Stimulated activated CD8-positive, alpha-beta memory T cell treated with anti-CD3 and anti-CD28 coated beads, Interleukin-12 subunit alpha, Interleukin-12 subunit beta, amount 100 ng/mL, for 24 hours (primary cell): ENCODE measurements around the gene CACNA2D2.
"Not testable (repeated sequence)": the region's sequence is repeated elsewhere in the genome, so short reads cannot be mapped to it uniquely, and the experiment has no call there.

ENCODE experiments used
- DNase-seq: peaks from one replicate; pipeline ENCODE4 v3.0.0-alpha.2; 2020; ENCODE audit errors: extremely low read depth

Gene CACNA2D2

GRCh38 chr3:50530001-50530970 is 26.9 kb upstream of the CACNA2D2 start:
- no peak for DNase-seq

DNA sequence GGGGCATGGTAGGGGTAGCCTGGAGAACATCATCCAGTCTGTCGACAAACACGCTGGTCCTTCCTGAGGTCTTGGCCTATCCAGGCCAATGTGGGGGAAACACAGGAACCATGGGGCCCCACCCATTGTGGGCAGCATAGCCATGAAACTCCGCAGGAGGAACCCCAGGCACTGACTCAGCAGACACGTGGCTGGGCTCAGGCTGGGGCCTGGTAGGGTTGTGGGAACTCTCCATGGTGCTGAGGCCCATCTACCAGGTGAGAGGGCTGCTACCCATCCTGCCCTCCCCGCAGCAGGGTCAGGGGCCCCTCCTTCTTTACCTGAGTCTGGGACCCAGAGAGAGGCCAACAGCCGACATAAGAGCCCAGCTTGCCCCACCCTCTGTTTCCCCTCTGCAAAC is 22.6 kb upstream of the CACNA2D2 start:
- DNase-seq: peak; percentile 31

DNA sequence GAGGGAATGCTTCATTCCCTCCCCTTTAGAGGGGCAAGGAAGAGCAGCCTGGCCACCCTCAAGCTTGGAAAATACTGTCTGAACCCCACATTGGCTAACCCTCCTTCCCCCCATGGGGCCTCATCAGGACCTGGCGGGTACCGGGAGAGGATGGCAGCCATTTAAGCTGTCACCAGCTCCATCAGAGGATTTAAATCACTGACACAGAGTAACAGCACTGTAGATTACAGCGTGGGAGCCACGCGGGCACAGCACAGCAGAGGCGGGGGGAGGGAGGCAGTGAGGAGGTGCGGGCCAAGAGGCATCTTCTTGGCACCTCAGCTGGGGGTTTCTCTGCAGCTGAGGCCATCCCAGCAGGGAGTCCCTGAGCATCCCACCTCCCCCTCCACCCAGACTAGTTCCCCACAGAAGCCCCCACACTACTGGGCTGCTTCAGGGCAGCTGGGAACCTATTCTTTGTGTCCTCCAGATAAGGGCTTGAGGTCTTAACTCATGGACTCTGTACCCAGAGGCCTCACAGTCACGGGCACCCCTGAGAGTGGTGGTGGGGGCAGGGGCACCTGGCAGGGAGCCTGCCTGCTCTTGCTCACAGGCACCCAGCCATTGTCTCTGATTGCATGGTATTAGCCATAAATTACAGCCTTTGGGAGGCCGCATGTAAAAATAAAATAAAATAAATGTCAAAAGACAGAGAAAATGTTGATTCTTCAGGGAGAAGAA is 21.9 kb upstream of the CACNA2D2 start:
- DNase-seq: no peak

GRCh38 chr3:50524746-50525145 is 21.3 kb upstream of the CACNA2D2 start:
- DNase-seq: no peak

DNA sequence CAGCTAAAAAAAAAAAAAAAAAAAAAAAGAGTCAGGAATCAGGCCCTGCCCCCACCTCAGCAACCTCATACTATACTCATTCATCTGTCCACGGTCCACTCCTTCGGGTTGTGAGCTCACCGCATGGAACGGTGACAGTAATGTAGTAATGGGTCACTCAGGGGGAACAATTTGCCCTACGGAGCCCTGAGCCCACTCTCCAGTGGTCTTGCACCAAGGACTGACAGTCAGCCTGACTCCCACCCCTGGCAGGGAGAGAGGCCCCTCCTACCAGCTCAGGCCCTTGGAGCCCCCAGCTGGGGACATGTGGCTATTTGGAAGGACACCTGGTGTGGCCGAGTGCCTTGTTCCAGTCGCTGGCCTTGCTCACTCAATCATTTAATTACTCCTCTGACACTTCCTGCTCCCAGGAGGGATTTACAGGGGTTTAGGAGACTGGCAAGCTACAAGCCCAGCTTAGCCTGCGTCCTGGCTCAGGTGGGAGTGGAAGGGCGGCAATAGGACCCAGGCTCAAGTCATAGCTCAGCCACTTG is 19.9 kb upstream of the CACNA2D2 start:
- no peak for DNase-seq

DNA sequence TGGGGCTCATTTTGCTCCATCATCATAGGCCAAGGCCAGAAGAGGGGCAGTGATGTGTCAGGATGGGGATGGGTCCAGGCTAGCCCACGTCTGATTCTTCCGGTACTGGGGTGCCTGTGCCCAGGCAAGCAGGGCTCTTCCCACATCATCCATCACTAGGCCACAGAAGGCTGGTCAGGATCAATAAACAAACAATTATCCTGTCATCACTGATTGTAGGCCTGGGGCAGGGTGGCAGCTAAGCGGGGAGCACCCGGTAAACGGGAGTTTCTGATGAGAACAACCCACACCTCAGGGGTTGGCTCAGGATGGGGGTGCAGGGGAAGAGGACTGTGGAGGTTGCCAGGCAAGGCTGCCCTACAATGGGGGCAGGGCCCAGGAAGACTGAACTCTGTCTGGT is 18.1 kb upstream of the CACNA2D2 start:
- DNase-seq: no peak

DNA sequence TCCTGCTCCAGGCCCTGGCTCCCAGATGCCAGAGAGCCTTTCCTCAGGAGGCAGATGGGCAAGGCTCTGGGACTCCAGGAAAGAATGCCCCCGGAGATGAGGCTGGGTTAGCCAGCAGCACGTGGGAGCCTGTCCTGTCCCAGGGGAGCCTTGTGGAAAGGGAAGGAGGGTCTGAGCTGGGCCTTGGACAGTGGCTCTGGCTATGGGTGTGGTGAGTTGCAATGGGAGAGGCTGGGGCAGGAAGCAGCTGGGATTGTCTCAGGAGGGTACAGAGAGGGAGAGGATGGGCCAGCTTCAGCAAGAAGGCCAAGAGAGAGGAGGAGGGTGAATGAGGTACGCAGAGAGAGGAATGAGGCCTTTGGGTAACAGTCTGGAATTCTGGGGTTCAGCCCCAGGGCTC is 17.4 kb upstream of the CACNA2D2 start:
- DNase-seq: no peak

GRCh38 chr3:50519471-50520089 is 16.1 kb upstream of the CACNA2D2 start:
- DNase-seq: no peak

GRCh38 chr3:50518436-50518835 is 15.0 kb upstream of the CACNA2D2 start:
- DNase-seq: no peak

GRCh38 chr3:50517721-50518206 is 14.3 kb upstream of the CACNA2D2 start:
- no peak for DNase-seq

DNA sequence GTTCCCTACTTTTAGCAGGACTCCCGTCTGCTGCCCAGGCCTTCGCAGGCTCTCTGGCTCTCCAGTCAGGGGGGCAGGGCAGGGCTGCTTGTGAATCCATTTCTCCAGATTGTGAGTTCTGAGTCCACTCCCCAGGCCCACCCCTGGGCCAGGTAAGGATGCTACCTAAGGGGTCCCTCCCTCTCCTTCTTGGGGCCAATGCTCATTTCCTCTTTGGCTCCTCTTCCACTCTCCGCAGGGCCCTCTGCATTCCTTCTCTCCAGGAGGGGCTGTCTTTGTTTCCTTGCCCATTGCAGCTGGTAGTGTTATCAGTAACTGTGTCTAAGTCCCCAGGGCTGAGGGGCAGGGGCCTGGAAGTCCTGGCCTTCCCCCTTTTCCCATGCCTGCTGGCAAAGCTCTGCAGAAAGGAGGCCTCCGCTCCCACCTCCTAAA is 13.0 kb upstream of the CACNA2D2 start:
- no peak for DNase-seq

DNA sequence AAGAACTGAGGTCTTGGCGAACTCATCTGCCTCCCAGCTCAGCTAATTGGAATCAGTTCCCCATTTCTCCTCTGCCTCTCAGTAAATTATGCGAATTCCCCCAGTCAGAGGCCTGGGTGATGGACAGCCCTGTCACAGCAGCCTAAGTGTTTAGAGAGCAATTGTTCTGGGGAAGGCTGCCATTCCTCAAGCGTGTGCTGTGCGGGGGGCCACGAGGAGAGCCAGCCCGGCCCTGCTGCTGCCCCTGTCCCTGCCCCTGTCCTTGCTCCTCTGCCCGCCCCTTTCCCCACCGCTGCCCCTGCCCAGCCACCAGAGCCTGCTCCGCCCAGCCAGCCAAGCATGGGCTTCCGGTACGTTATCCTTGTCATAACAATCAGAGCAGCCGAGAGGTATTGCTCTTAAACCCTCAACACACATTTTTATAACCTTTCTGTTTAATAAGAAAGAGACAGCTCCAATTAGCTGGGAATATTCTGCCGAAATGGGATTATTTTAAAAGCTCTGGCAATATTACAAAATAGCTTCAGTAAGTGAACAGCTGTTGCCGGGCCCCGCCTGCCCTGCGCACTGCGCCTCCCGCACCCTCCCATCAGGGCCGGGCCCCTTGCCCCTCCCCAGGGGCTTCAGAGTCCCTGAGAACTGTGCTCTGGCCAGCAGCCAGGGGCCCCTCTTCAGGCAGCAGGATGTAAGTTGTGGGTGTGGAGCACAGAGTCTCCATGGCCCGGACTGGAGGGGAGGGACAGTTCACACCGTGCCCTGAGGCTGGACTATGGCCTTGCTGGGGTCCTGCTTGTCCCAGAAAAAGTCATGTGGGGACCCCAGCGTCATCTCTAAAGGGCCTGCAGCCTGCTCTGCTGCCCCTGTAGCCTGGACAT is 12.4 kb upstream of the CACNA2D2 start:
- DNase-seq: no peak

GRCh38 chr3:50512908-50513307 is 9.5 kb upstream of the CACNA2D2 start:
- DNase-seq: not testable (repeated sequence)

GRCh38 chr3:50512131-50512530 is 8.7 kb upstream of the CACNA2D2 start:
- no peak for DNase-seq

DNA sequence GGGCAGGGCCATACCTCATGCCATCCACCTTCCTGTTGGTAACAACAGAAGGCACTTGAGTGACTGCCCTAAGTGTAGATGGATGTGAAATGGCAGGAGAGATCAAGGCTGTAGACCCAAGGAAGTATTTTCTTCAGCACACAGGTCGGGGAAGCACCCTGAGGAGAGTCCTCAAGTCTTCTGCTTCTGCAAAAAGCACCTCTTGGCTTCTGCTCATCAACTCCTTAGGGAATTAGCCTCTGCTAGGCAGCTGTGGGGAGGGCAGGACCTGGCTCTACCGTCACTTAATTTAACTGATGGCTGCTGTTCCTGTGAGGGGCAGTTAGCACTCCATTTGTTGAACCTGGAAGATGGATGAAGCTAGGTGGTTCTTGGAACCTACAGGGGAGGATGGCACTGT is 6.9 kb upstream of the CACNA2D2 start:
- no peak for DNase-seq

GRCh38 chr3:50509715-50510114 is 6.3 kb upstream of the CACNA2D2 start:
- no peak for DNase-seq

- no peak for DNase-seq
These were observed 5.4 kb upstream of the CACNA2D2 start for GRCh38 chr3:50508821-50509220.

- no peak for DNase-seq
These were observed 2.7 kb upstream of the CACNA2D2 start for GRCh38 chr3:50506169-50506568.

- DNase-seq: no peak
These were observed 1.2 kb upstream of the CACNA2D2 start for GRCh38 chr3:50504681-50505080.

DNA sequence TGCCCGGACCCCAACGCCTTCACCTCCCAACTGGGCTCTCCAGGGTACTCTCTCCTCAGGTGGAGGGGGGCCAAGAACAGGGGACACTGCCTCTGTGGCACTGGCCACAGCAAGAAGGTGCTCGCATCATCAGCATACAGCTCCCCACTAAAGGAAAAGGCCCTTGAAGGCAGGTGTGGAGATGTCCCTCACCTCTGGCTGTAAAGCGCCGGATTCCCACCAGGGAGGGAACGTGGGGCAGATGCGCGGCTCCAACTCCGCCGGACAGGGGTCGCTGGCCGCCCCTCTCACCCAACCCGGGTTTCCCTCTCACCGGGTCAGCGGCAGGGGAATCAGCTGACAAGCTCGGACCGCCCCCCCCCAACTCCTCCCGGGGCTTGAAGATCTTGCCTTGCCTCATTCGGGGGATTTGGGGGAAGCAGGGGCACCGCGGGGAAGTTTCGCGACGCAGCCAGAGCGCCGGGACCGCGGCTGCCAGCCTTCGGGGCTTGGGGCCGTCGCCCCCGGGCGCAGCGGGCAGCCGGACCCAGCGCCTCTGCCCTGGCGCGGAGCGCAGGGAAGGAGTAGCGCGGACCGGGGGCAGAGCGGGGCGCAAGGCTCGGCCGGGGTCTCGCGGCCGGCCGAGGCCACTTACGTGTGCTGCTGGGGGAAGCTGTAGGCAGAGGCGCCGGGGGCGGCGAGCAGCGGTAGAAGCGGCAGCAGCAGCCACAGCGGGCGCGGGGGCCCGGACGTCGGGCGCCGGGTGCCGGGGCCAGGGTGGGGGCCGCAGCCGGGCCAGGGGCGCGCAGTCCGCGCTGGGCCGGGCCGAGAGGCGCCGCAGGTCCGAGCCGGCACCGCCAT is 630 bp downstream of the CACNA2D2 start:
- DNase-seq: no peak
